Neural cell (in vitro differentiated cells): ENCODE results near the gene CEBPB.

Source experiments
- CTCF ChIP-seq: fragments of 450-650 bp; IDR thresholded peaks from 2 replicates; pipeline ENCODE4 v1.5.1; 2014; ENCODE audit warnings: antibody characterized with exemption, mild to moderate bottlenecking, moderate library complexity; ENCODE audit not compliant: poor library complexity, severe bottlenecking
- EZH2 ChIP-seq: fragments of 200-600, 300-800 bp; shearing (Covaris generic), sonication (generic); IDR thresholded peaks from 2 replicates; pipeline ENCODE4 v1.6.1; 2014; ENCODE audit warnings: antibody characterized with exemption, low read length, borderline replicate concordance, mild to moderate bottlenecking; ENCODE audit not compliant: insufficient read depth, poor library complexity, severe bottlenecking
- TAF1 ChIP-seq: IDR thresholded peaks from 2 replicates; pipeline ENCODE4 v1.6.1; 2012; ENCODE audit warnings: low read depth

GRCh38 chr20:50213531-50214106, 23.0 kb downstream of the CEBPB start:
- no peak for TF ChIP-seq EZH2
- no peak for TF ChIP-seq CTCF
- TF ChIP-seq TAF1, result no peak
